Astrocyte of the cerebellum (primary cell): ENCODE measurements around the gene BAD.

Source experiments
- DNase-seq: peaks from one replicate; pipeline ENCODE4 v3.0.0-alpha.2; 2011; ENCODE audit warnings: low read depth
- H3K4me3 ChIP-seq: 2 replicates; pipeline ENCODE4 v1.5.1; 2011; ENCODE audit warnings: mild to moderate bottlenecking, low read depth, low read length, moderate library complexity
- in situ Hi-C: cut with HindIII; loops from 2 replicates; pipeline ENCODE4 v1.10.0; 2017; ENCODE audit warnings: low sequenced_read_pairs
- TF ChIP-seq, protein P1 (sequence below): IDR thresholded peaks from 2 replicates; pipeline ENCODE4 v1.5.1; 2012; ENCODE audit warnings: low read length, low read depth, moderate library complexity, mild to moderate bottlenecking; ENCODE audit errors: missing control alignments

The BAD gene

GRCh38 chr11:64224151-64224890 is 60.1 kb downstream of the BAD start:
- H3K4me3 ChIP-seq, result no peak overlapping the region
- no peak for DNase-seq

GRCh38 chr11:64223001-64223651 is 61.3 kb downstream of the BAD start:
- TF ChIP-seq, protein P1, sequence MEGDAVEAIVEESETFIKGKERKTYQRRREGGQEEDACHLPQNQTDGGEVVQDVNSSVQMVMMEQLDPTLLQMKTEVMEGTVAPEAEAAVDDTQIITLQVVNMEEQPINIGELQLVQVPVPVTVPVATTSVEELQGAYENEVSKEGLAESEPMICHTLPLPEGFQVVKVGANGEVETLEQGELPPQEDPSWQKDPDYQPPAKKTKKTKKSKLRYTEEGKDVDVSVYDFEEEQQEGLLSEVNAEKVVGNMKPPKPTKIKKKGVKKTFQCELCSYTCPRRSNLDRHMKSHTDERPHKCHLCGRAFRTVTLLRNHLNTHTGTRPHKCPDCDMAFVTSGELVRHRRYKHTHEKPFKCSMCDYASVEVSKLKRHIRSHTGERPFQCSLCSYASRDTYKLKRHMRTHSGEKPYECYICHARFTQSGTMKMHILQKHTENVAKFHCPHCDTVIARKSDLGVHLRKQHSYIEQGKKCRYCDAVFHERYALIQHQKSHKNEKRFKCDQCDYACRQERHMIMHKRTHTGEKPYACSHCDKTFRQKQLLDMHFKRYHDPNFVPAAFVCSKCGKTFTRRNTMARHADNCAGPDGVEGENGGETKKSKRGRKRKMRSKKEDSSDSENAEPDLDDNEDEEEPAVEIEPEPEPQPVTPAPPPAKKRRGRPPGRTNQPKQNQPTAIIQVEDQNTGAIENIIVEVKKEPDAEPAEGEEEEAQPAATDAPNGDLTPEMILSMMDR, result no peak
- no peak for DNase-seq
- no peak overlapping the region for H3K4me3 ChIP-seq
- in situ Hi-C loops, result loop anchor here (25.0 kb wide), 1 partner anchor 414 kb away; no protein-coding TSS in a partner anchor

More at GRCh38 chr11:64224151-64224890, 60.1 kb downstream of the BAD start:
- in situ Hi-C loops, result loop anchor here (25.0 kb wide), 1 partner anchor 413 kb away; no protein-coding TSS in a partner anchor
- TF ChIP-seq, protein P1, result no peak

- TF ChIP-seq, protein P1, result no peak
- in situ Hi-C loops, result loop anchor here (25.0 kb wide), 1 partner anchor 415 kb away; no protein-coding TSS in a partner anchor
- H3K4me3 ChIP-seq, result no peak overlapping the region
- DNase-seq, result no peak
Measured at GRCh38 chr11:64222651-64223000, 61.8 kb downstream of the BAD start.

GRCh38 chr11:64220798-64221197 is 63.7 kb downstream of the BAD start:
- no peak overlapping the region for H3K4me3 ChIP-seq
- no peak for DNase-seq
- in situ Hi-C loops, result loop anchor here (25.0 kb wide), 1 partner anchor 417 kb away; no protein-coding TSS in a partner anchor
- TF ChIP-seq, protein P1, result no peak

- no peak overlapping the region for H3K4me3 ChIP-seq
- TF ChIP-seq, protein P1, result no peak
- in situ Hi-C loops, result loop anchor here (25.0 kb wide), 1 partner anchor 417 kb away; no protein-coding TSS in a partner anchor
- DNase-seq, result no peak
Measured at GRCh38 chr11:64220271-64220670, 64.2 kb downstream of the BAD start.
